Stimulated activated naive CD8-positive, alpha-beta T cell treated with anti-CD3 and anti-CD28 coated beads, Interleukin-15, Interleukin-2, amounts not matched to agents 100 ng/mL and 50 ng/mL, for 24 hours (primary cell): Measurements from ENCODE around the gene ERBB4.

Experiments
- H3K27ac Mint-ChIP-seq: one replicate; pipeline ENCODE4 v1.8.0; 2021; ENCODE audit warnings: mild to moderate bottlenecking, mixed read lengths
- H3K27me3 Mint-ChIP-seq: one replicate; pipeline ENCODE4 v1.8.0; 2021; ENCODE audit warnings: mixed read lengths
- H3K36me3 Mint-ChIP-seq: one replicate; pipeline ENCODE4 v1.8.0; 2021; ENCODE audit warnings: low read depth, mixed read lengths
- H3K4me1 Mint-ChIP-seq: one replicate; pipeline ENCODE4 v1.8.0; 2021; ENCODE audit warnings: low read depth, mixed read lengths
- H3K4me3 Mint-ChIP-seq: one replicate; pipeline ENCODE4 v1.8.0; 2021; ENCODE audit warnings: mild to moderate bottlenecking, mixed read lengths
- H3K9me3 Mint-ChIP-seq: one replicate; pipeline ENCODE4 v1.8.0; 2021; ENCODE audit warnings: mixed read lengths

The ERBB4 gene

DNA sequence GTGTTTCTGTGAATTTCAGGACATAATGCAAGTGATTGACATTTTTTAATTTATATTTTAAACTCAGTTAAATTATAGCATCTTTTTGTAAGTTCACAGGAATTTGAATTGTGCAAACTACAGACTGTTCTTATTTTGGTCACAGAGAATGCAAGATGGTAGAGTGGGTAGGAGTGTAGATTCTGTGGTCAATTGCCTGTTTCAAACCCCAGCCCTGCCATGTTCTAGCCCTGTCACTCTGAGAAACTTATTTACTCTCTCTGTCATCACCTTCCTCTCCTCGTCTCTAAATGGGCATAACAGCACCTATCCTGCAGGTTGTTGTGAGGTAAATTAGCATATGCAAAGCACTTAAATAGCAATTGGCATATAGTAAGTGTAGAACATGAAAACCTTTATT lies 1102.4 kb downstream of the ERBB4 start:
- Mint-ChIP-seq H3K27me3 (no peaks in the 10 kb centered on the region), H3K9me3 (no peaks in the 10 kb centered on the region), H3K27ac (no peak overlapping the region), H3K36me3 (no peaks in the 10 kb centered on the region), H3K4me3 (no peak overlapping the region), H3K4me1 (no peaks in the 10 kb centered on the region)

DNA sequence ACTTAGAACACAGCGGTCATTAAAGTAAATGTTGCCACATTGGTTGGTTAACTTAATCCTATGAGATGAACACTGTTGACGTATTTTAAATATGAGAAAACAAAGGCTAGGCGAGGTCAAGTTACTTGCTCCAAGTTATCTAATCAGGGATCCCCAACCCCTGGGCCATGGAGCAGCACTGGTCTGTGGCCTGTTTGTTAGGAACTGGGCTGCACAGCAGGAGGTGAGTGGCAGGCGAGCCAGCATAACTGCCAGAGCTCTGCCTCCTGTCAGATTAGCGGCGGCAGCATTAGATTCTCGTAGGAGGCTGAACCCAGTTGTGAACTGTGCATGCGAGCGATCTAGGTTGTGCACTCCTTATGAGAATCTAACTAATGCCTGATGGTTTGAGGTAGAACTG lies 1103.3 kb downstream of the ERBB4 start:
- H3K4me3 Mint-ChIP-seq, result no peak overlapping the region
- H3K36me3 Mint-ChIP-seq, result no peaks in the 10 kb centered on the region
- H3K27ac Mint-ChIP-seq, result no peak overlapping the region
- no peaks in the 10 kb centered on the region for H3K4me1 Mint-ChIP-seq
- no peaks in the 10 kb centered on the region for H3K27me3 Mint-ChIP-seq
- H3K9me3 Mint-ChIP-seq, result no peaks in the 10 kb centered on the region

DNA sequence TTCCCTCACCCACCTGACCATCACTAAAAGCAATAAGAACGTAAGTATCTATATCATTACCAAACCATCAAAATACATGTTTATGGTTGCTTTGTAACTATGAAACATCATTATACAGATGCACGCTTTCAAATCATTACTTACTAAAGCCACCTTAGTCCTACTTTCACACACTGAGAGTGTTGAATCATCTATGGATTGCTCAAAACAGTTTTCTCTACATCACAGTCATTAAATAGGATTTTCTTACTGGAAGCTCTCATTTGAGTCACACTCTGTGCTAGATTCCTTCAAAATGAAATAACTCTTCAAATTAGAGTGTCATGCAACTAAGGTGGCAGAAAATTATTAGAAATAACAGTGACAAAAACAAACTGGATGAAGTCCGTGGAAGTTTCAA lies 1103.8 kb downstream of the ERBB4 start:
- no peaks in the 10 kb centered on the region for H3K9me3 Mint-ChIP-seq
- no peaks in the 10 kb centered on the region for H3K36me3 Mint-ChIP-seq
- no peak overlapping the region for H3K27ac Mint-ChIP-seq
- no peak overlapping the region for H3K4me3 Mint-ChIP-seq
- H3K4me1 Mint-ChIP-seq, result no peaks in the 10 kb centered on the region
- H3K27me3 Mint-ChIP-seq, result no peaks in the 10 kb centered on the region

DNA sequence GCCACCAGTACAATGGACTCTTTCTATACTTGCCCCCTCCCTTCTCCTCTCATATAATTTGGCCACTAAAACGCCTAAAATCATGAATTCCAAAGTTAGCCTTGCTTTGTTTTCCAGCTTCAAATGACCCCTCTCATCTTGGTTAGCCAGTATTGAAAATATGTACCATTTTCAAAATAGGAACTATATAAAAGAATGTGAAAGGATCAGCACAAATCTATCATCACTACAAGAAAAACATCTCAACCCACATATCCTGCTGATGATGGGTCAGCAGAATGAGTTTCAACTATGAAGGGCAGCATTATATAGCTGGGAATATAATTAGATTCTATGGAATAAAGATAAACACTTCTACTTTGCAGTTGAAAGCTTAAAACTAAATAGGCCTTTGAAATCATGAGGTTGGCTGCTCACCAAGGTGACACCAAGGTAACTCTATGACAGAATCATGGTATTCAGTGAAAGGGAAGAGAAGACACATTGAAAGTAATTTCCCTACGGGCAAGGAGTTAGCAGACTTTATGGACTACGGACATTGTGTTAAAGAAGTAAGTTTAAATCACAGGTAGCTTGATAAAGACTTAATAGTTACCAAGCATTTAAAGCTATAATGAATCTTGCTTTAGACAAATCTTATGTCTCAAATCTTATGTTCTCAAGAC lies 1109.2 kb downstream of the ERBB4 start:
- Mint-ChIP-seq H3K36me3 (no peaks in the 10 kb centered on the region), H3K27me3 (no peaks in the 10 kb centered on the region)

DNA sequence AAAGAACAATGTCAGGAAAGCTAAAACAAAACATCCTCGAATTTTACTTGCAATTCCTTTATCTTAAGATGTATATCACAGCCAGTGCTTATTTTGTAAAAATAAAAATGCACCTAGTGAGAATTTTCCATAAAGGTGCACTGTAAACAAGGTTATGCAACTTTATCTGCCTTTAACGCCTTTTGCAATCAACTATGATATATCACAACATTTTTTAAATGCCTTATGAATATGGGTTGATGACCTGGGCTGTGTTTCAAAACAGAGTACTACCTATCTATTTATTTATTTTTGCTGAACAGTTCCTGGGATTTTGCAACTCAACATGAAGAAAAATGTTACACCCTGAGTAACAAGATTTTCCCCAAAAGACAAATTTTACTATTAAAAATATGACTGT lies 1112.4 kb downstream of the ERBB4 start:
- no peaks in the 10 kb centered on the region for H3K9me3 Mint-ChIP-seq
- no peaks in the 10 kb centered on the region for H3K4me1 Mint-ChIP-seq
- no peaks in the 10 kb centered on the region for H3K36me3 Mint-ChIP-seq
- H3K4me3 Mint-ChIP-seq, result no peak overlapping the region
- no peaks in the 10 kb centered on the region for H3K27me3 Mint-ChIP-seq
- H3K27ac Mint-ChIP-seq, result no peak overlapping the region

More for the DNA sequence above, 1109.2 kb downstream of the ERBB4 start:
- Mint-ChIP-seq H3K9me3 (no peaks in the 10 kb centered on the region), H3K4me1 (no peaks in the 10 kb centered on the region), H3K27ac (no peak overlapping the region), H3K4me3 (no peak overlapping the region)

DNA sequence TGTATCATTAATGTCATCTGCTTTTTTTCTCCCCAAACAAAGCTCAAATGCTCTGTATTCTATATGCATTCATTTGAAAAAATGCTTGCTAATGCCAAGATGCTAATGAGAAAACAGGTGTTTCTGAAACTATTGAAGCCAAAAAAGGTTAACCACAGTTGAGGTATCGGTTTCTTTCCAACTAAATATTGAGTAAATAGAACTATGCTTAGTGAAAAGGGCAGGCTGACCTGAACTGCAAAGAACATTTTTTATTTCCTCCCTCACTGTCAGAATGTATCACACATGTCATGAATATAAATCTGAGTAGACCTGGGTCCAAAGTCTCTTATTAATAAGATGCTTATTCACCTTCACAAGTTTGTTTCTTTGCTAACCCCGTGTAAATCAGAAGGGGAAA lies 1115.6 kb downstream of the ERBB4 start:
- H3K36me3 Mint-ChIP-seq, result no peaks in the 10 kb centered on the region
- no peaks in the 10 kb centered on the region for H3K4me1 Mint-ChIP-seq
- no peaks in the 10 kb centered on the region for H3K27me3 Mint-ChIP-seq
- no peaks in the 10 kb centered on the region for H3K9me3 Mint-ChIP-seq
- no peak overlapping the region for H3K27ac Mint-ChIP-seq
- H3K4me3 Mint-ChIP-seq, result no peak overlapping the region

DNA sequence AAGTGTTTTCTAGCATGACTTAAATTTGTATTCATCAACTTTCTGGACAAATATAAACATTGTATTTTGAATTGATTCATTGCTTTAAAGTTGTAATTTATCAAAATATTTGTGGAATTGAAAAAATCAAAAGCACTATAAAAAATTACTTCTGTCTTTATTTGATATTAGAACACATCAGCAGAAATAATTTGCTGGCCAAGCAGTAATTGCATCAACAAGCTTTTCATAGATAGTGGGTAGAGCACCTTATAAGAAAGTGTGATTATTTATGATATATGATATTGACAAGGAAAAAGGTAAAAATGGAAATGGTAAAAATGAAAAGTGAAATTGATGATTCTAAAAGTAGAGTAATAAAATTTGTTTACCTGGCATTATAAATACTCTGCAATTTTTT lies 1121.1 kb downstream of the ERBB4 start:
- H3K9me3 Mint-ChIP-seq, result no peaks in the 10 kb centered on the region
- no peak overlapping the region for H3K27ac Mint-ChIP-seq
- H3K4me3 Mint-ChIP-seq, result no peak overlapping the region
- no peaks in the 10 kb centered on the region for H3K27me3 Mint-ChIP-seq
- H3K36me3 Mint-ChIP-seq, result no peaks in the 10 kb centered on the region
- H3K4me1 Mint-ChIP-seq, result no peaks in the 10 kb centered on the region

DNA sequence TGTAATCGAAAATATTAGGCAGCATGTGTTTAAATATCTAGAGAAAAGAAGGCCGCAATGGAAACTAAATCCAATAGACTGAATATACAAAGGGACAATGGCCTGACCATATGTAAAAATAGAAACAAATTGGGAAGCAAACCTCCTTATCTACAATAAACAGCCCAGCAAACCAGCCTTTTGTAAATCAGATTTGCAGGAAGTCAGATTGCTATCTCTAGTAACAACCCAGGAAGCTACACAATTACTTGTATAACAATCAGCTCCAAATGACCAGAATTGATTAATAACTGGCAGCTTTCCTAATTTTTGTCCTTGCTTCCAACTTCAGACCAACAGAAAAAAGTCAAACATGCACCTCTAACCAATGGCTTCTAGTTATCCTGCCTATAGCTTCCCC lies 1122.2 kb downstream of the ERBB4 start:
- Mint-ChIP-seq H3K4me1 (no peaks in the 10 kb centered on the region), H3K36me3 (no peaks in the 10 kb centered on the region), H3K4me3 (no peak overlapping the region), H3K9me3 (no peaks in the 10 kb centered on the region), H3K27ac (no peak overlapping the region), H3K27me3 (no peaks in the 10 kb centered on the region)

DNA sequence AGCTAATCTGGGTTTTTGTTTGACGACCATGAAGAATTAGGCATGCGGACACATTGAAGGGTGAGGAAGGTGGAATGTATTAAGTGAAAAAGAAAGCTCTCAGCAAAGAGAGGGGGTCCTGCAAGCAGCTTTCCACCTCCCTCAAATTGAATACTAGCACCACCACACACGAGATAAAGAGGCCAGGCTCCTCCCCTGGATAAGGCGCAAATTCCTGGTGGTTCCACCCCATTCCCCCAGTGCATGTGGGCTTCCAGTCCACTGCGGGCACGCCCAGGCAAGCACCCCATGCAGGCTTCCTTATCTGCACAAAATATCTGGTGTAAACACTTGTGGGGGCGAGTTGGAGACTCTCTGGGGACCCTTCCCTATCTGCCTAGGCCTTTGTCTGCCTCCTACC lies 1124.9 kb downstream of the ERBB4 start:
- Mint-ChIP-seq H3K4me3 (no peak overlapping the region), H3K27me3 (no peaks in the 10 kb centered on the region), H3K36me3 (no peaks in the 10 kb centered on the region), H3K9me3 (no peaks in the 10 kb centered on the region), H3K27ac (no peak overlapping the region), H3K4me1 (no peaks in the 10 kb centered on the region)

DNA sequence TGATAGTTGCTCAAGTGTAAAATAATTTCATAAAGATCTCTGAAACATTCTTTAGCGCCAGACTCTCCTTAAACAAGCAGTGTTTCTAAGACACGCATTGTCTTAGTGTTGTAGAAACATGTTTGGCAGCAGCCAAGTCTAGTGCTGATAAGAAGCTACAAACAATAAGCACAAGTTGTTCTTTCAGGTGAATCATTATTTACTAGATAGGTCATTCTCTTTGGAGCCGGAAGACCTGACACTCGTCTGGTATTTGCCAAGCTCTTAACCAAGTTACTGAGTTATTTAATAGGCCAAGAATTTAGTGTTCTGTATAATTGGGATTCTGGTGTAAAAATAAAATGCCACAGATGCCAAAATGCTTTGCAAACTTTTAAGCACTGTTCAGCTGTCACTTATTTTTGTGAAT lies 1130.1 kb downstream of the ERBB4 start:
- Mint-ChIP-seq H3K27me3 (no peaks in the 10 kb centered on the region), H3K9me3 (peaks cover 5% of the 10 kb centered on the region), H3K4me1 (no peaks in the 10 kb centered on the region), H3K4me3 (no peak overlapping the region), H3K36me3 (no peaks in the 10 kb centered on the region), H3K27ac (no peak overlapping the region)

DNA sequence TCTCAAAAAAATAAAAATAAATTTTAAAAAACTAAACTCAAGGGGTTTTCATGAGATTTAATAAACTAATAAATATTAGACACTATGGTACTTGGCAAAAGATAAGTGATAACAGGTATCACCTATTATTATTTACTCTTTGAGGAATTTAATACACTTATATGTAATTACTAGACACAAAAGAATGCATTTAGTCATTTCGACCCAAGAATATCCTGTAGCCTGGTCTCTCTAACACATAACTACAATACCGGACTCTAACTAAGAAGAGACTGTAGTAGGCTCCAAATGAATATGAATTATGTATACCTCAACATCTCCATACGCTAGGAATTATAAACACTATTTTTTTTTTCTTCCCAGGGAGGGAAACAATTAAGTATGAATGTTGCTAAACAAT lies 1131.5 kb downstream of the ERBB4 start:
- no peaks in the 10 kb centered on the region for H3K27me3 Mint-ChIP-seq
- H3K27ac Mint-ChIP-seq, result no peak overlapping the region
- no peaks in the 10 kb centered on the region for H3K36me3 Mint-ChIP-seq
- no peak overlapping the region for H3K4me3 Mint-ChIP-seq
- peaks cover 5% of the 10 kb centered on the region for H3K9me3 Mint-ChIP-seq
- no peaks in the 10 kb centered on the region for H3K4me1 Mint-ChIP-seq

DNA sequence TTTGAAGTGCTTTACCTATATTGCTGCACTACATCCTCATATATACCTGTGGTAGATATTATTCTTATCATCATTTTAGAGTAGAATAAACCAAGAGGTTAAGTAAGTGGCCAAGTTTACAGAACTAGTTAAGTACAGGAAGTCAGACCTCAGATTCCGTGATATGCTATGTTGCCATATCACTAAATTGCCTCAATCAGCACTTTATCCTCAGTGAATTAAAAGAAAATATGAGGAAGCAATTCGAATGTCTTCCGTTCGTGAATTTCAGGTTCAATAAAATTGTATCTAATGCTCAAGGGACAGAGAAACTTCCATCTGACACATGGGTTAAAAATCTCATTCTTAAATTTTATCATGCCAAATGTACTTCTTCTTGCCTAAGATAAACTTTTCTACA lies 1133.6 kb downstream of the ERBB4 start:
- no peaks in the 10 kb centered on the region for H3K36me3 Mint-ChIP-seq
- H3K4me3 Mint-ChIP-seq, result no peak overlapping the region
- H3K27ac Mint-ChIP-seq, result no peak overlapping the region
- peaks cover 5% of the 10 kb centered on the region for H3K9me3 Mint-ChIP-seq
- H3K27me3 Mint-ChIP-seq, result no peaks in the 10 kb centered on the region
- H3K4me1 Mint-ChIP-seq, result no peaks in the 10 kb centered on the region

DNA sequence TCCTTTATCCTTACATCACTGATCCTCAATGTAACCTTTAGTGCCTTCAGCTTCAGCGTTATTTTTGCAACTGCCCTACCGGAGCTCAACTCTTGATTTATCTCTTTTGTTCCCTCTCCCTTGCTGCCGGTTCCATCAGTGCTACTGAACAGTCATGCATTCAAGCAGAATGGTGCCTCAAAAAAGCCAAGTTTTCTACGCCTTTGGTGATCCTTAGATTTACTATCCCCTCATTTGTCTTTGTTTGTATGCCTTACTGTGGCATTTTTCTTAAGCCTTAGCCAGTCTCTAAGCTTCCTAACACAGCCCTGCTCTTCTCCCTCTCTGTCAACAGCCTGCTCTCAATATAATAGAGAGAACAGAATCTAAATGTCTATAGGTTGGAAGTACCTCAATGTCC lies 1134.5 kb downstream of the ERBB4 start:
- Mint-ChIP-seq H3K27me3 (no peaks in the 10 kb centered on the region), H3K4me1 (no peaks in the 10 kb centered on the region), H3K36me3 (no peaks in the 10 kb centered on the region), H3K4me3 (no peak overlapping the region), H3K27ac (no peak overlapping the region), H3K9me3 (peaks cover 5% of the 10 kb centered on the region)

DNA sequence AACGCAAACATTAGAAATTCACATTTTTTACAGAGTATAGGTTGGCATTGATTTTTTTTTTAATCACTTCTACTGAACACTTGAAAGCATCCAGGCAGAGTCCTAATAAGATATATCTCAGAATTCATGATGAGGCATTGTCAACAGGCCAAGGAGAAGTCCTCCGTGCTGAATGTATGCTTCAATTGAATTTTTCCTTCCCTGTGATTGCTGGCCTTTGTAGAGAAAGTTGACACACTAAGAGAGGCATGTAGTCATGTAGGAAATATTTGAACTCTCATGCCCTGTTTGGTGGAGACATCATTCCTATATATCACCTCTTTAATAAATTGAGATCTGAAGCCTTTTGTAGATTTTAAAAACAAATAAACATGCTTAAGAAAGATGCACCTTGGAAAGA lies 1137.3 kb downstream of the ERBB4 start:
- H3K27me3 Mint-ChIP-seq, result no peaks in the 10 kb centered on the region
- peaks cover 5% of the 10 kb centered on the region for H3K9me3 Mint-ChIP-seq
- H3K4me3 Mint-ChIP-seq, result no peak overlapping the region
- no peaks in the 10 kb centered on the region for H3K36me3 Mint-ChIP-seq
- H3K27ac Mint-ChIP-seq, result no peak overlapping the region
- no peaks in the 10 kb centered on the region for H3K4me1 Mint-ChIP-seq

DNA sequence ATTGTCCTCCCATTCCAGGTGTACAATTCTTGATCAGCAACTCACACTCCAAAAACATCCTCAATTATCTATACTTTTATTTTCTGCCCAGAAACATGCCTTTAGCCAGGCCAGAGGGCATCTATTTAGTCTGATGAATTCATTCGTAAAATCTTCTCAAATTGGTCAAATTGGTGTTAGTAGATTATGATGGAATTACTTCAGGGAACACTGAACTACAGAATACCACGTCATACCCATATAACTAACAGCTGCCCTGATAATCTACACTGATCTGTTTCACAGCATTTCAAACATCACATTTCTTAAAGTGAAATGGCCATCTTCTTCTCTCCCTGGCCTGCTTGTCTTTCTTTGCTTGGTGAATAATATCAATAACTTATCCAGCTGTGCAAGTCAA lies 1140.8 kb downstream of the ERBB4 start:
- no peaks in the 10 kb centered on the region for H3K27me3 Mint-ChIP-seq
- no peak overlapping the region for H3K27ac Mint-ChIP-seq
- H3K9me3 Mint-ChIP-seq, result peaks cover 4% of the 10 kb centered on the region
- H3K36me3 Mint-ChIP-seq, result no peaks in the 10 kb centered on the region
- H3K4me3 Mint-ChIP-seq, result no peak overlapping the region
- no peaks in the 10 kb centered on the region for H3K4me1 Mint-ChIP-seq

DNA sequence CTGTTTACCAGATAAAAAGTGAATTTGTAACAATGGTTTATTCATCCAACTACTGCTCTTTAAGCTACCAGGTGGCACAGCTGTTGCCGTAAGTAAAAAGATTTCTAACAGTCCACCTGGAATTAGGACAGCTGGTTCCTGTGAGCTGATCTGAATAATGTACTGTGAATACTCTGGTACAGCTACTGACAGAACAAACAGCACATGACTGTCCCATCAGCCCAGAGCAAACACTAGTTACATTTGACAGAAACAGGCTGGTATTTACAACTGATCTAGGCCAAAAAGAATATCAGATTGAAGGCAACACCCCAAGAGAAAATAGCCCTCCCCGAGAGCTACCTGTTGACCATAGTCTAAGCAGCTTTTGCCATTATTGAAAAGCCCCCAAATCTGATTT lies 1141.8 kb downstream of the ERBB4 start:
- Mint-ChIP-seq H3K4me1 (no peaks in the 10 kb centered on the region), H3K27ac (no peak overlapping the region), H3K36me3 (no peaks in the 10 kb centered on the region), H3K9me3 (peaks cover 4% of the 10 kb centered on the region), H3K4me3 (no peak overlapping the region), H3K27me3 (no peaks in the 10 kb centered on the region)
